H1 (cell line): ENCODE results near the gene ERI3. TPM values are rescaled to one million over a fixed set of nuclear protein-coding genes. Genes with fewer than 3 reads are reported as not detected.

Source experiments
- CTCF ChIA-PET: fragments of 300-600 bp; sonication (Branson Sonifier 250); formaldehyde crosslinking; loops from one replicate; lab custom pipeline; 2021; ENCODE audit not compliant: partially characterized antibody; lab: Charles Lee
- POLR2A ChIA-PET: fragments of 300-600 bp; sonication (Branson Sonifier 250); formaldehyde crosslinking; loops from one replicate; lab custom pipeline; 2021; ENCODE audit warnings: inconsistent platforms; ENCODE audit not compliant: partially characterized antibody; lab: Charles Lee
- DNase-seq, 2 experiments: peaks; one replicate each; pipeline versions ENCODE4 v3.0.0 to v3.0.0-alpha.2; 2010 to 2022; ENCODE audit warnings: low spot score in 2 of 2, low read depth in 1 of 2, mixed read lengths in 1 of 2
- FAIRE-seq: peaks from 2 replicates; lab custom pipeline; 2011; peaks lifted over from hg19 to GRCh38; lab: Jason Lieb, UNC
- H2AFZ ChIP-seq: 2 replicates; pipeline ENCODE4 v1.8.1; 2012; ENCODE audit warnings: low read length, inconsistent platforms
- H2AK5ac ChIP-seq: 2 replicates; pipeline ENCODE4 v1.6.1; 2013; ENCODE audit warnings: low read depth, low read length
- H2BK120ac ChIP-seq: replicated peaks from 2 replicates; pipeline ENCODE3; 2013; ENCODE audit warnings: low read depth, low read length, inconsistent platforms
- H2BK12ac ChIP-seq: 2 replicates; pipeline ENCODE4 v1.6.1; 2013; ENCODE audit warnings: low read depth, low read length
- H2BK15ac ChIP-seq: 2 replicates; pipeline ENCODE4 v1.6.1; 2013; ENCODE audit warnings: low read length
- H2BK20ac ChIP-seq: 2 replicates; pipeline ENCODE4 v1.6.1; 2013; ENCODE audit warnings: low read length
- H2BK5ac ChIP-seq: 2 replicates; pipeline ENCODE4 v1.6.1; 2013; ENCODE audit warnings: low read depth, low read length
- H3K14ac ChIP-seq: 2 replicates; pipeline ENCODE4 v1.6.1; 2013; ENCODE audit warnings: inconsistent platforms; ENCODE audit not compliant: insufficient read length
- H3K18ac ChIP-seq: 2 replicates; pipeline ENCODE4 v1.6.1; 2013; ENCODE audit warnings: low read length; ENCODE audit errors: extremely low read depth
- H3K23ac ChIP-seq: 2 replicates; pipeline ENCODE4 v1.6.1; 2013; ENCODE audit warnings: inconsistent platforms; ENCODE audit not compliant: insufficient read length
- H3K23me2 ChIP-seq: 2 replicates; pipeline ENCODE4 v1.6.1; 2013; ENCODE audit warnings: low read depth, low read length
- H3K27ac ChIP-seq: 2 replicates; pipeline ENCODE4 v1.6.1; 2011; ENCODE audit warnings: low read depth, low read length, inconsistent platforms
- H3K27me3 ChIP-seq, 4 experiments: replicated peaks in 1 of 4; 1 replicate in 1 of 4; 2 replicates in 3 of 4; pipeline versions ENCODE4 v1.6.1 to v1.8.1; 2011 to 2013; ENCODE audit warnings: low read length in 3 of 4, mild to moderate bottlenecking in 3 of 4, inconsistent platforms in 2 of 4, mixed read lengths in 2 of 4, moderate library complexity in 1 of 4; ENCODE audit not compliant: control insufficient read depth in 3 of 4, insufficient read depth in 3 of 4; ENCODE audit errors: extremely low read depth in 1 of 4
- H3K36me3 ChIP-seq, 4 experiments: 2 replicates each; pipeline versions ENCODE4 v1.6.1 to v1.8.1; 2011 to 2013; ENCODE audit warnings: mild to moderate bottlenecking in 4 of 4, low read length in 3 of 4, moderate library complexity in 2 of 4, control low read depth in 1 of 4, inconsistent platforms in 1 of 4; ENCODE audit not compliant: insufficient read depth in 4 of 4, control insufficient read depth in 2 of 4
- H3K4ac ChIP-seq: replicated peaks from 2 replicates; pipeline ENCODE3; 2013; ENCODE audit warnings: low read length, low read depth, mixed read lengths, inconsistent platforms; ENCODE audit not compliant: insufficient read length
- H3K4me1 ChIP-seq, 4 experiments: replicated peaks in 1 of 4; 1 replicate in 1 of 4; 2 replicates in 3 of 4; pipeline versions ENCODE4 v1.6.1 to v1.8.1; 2011 to 2013; ENCODE audit warnings: low read length in 3 of 4, inconsistent platforms in 2 of 4, mixed read lengths in 1 of 4; ENCODE audit not compliant: insufficient read depth in 4 of 4, control insufficient read depth in 3 of 4
- H3K4me2 ChIP-seq, 2 experiments: 2 replicates each; pipeline versions ENCODE4 v1.6.1 to v1.8.1; 2011 to 2013; ENCODE audit warnings: low read depth in 2 of 2, low read length in 2 of 2, control low read depth in 1 of 2, inconsistent platforms in 1 of 2, mild to moderate bottlenecking in 1 of 2; ENCODE audit not compliant: insufficient read depth in 1 of 2
- H3K4me3 ChIP-seq, 4 experiments: fragments of 200-600, 300-600 bp in 1 of 4; sonication (generic), shearing (Covaris generic), sonication (Bioruptor Twin) in 1 of 4; 2 replicates each; pipeline versions ENCODE4 v1.5.1 to v1.8.1; 2011 to 2016; ENCODE audit warnings: low read length in 4 of 4, low read depth in 3 of 4, control low read depth in 2 of 4, inconsistent platforms in 2 of 4, mild to moderate bottlenecking in 2 of 4, mixed read lengths in 1 of 4, moderate library complexity in 1 of 4; ENCODE audit not compliant: insufficient read depth in 2 of 4; ENCODE audit errors: extremely low read depth in 1 of 4
- H3K56ac ChIP-seq: replicated peaks from 2 replicates; pipeline ENCODE3; 2013; ENCODE audit warnings: low read depth, mild to moderate bottlenecking, mixed read lengths, low read length, inconsistent platforms; ENCODE audit not compliant: insufficient read length
- H3K79me1 ChIP-seq: 2 replicates; pipeline ENCODE4 v1.6.1; 2013; ENCODE audit warnings: low read depth, low read length, control low read depth
- H3K79me2 ChIP-seq, 2 experiments: 2 replicates each; pipeline versions ENCODE4 v1.6.1 to v1.8.1; 2012 to 2013; ENCODE audit warnings: low read length in 2 of 2, mild to moderate bottlenecking in 2 of 2, inconsistent platforms in 1 of 2; ENCODE audit not compliant: insufficient read depth in 2 of 2, control insufficient read depth in 1 of 2
- H3K9ac ChIP-seq, 4 experiments: replicated peaks in 1 of 4; 1 replicate in 1 of 4; 2 replicates in 3 of 4; pipeline versions ENCODE4 v1.6.1 to v1.8.1; 2011 to 2013; ENCODE audit warnings: low read depth in 3 of 4, low read length in 3 of 4, control low read depth in 2 of 4, mild to moderate bottlenecking in 2 of 4, moderate library complexity in 2 of 4, inconsistent platforms in 1 of 4; ENCODE audit errors: extremely low read depth in 1 of 4
- H3K9me3 ChIP-seq, 2 experiments: 2 replicates each; pipeline versions ENCODE4 v1.6.1 to v1.8.1; 2012 to 2013; ENCODE audit warnings: mild to moderate bottlenecking in 2 of 2, moderate library complexity in 2 of 2, control low read depth in 1 of 2, inconsistent platforms in 1 of 2, low read depth in 1 of 2, low read length in 1 of 2, mixed read lengths in 1 of 2; ENCODE audit not compliant: insufficient read depth in 2 of 2
- H4K20me1 ChIP-seq, 2 experiments: replicated peaks in 1 of 2; 2 replicates each; pipeline versions ENCODE3 to v1.8.1; 2011 to 2013; ENCODE audit warnings: inconsistent platforms in 2 of 2, low read length in 2 of 2, mild to moderate bottlenecking in 1 of 2; ENCODE audit not compliant: insufficient read depth in 2 of 2, control insufficient read depth in 1 of 2
- H4K5ac ChIP-seq: 2 replicates; pipeline ENCODE4 v1.6.1; 2013; ENCODE audit warnings: low read length, low read depth, mixed read lengths, inconsistent platforms; ENCODE audit not compliant: insufficient read length
- H4K8ac ChIP-seq: 2 replicates; pipeline ENCODE4 v1.8.0; 2013; ENCODE audit warnings: mild to moderate bottlenecking, moderate library complexity, low read length, inconsistent platforms; ENCODE audit not compliant: insufficient read depth; ENCODE audit errors: extremely low read depth
- H4K91ac ChIP-seq: replicated peaks from 2 replicates; pipeline ENCODE3; 2013; ENCODE audit warnings: low read length, mixed read lengths, inconsistent platforms; ENCODE audit not compliant: insufficient read length
- CBX5 ChIP-seq: fragments of 300-800, 300-1000 bp; sonication (generic); IDR thresholded peaks from 2 replicates; pipeline ENCODE4 v1.7.1; 2016; ENCODE audit warnings: antibody characterized with exemption, low read length, low read depth
- CBX8 ChIP-seq: fragments of 300-800, 300-1000 bp; sonication (generic); IDR thresholded peaks from 2 replicates; pipeline ENCODE4 v1.7.1; 2016; ENCODE audit warnings: low read depth, low read length, borderline replicate concordance
- CHD1 ChIP-seq: IDR thresholded peaks from 2 replicates; pipeline ENCODE4 v1.6.1; 2012; ENCODE audit warnings: low read depth, low read length, improper control_type of control experiment
- EZH2 ChIP-seq: fragments of 200-600 bp; sonication (generic); IDR thresholded peaks from 2 replicates; pipeline ENCODE4 v1.7.1; 2012; ENCODE audit warnings: low read depth, mild to moderate bottlenecking, moderate library complexity, low read length, inconsistent platforms; ENCODE audit not compliant: severe bottlenecking
- HDAC6 ChIP-seq: IDR thresholded peaks from one replicate; pipeline ENCODE4 v1.7.1; 2012; ENCODE audit warnings: low read depth, mild to moderate bottlenecking, inconsistent platforms, low read length, moderate library complexity
- NANOG ChIP-seq: IDR thresholded peaks from 2 replicates; pipeline ENCODE4 v1.6.1; 2011; ENCODE audit warnings: low read length, low read depth, mild to moderate bottlenecking, inconsistent platforms; ENCODE audit not compliant: insufficient read depth, poor library complexity, severe bottlenecking
- PHF8 ChIP-seq: fragments of 200-600 bp; sonication (generic); conservative IDR thresholded peaks from 2 replicates; pipeline ENCODE4 v1.7.1; 2012; ENCODE audit warnings: low read depth, mild to moderate bottlenecking, inconsistent platforms, low read length, moderate library complexity
- POLR2A ChIP-seq, 2 experiments: IDR thresholded peaks; 1 replicate in 1 of 2; 2 replicates in 1 of 2; pipeline ENCODE4 v1.6.1; 2011; ENCODE audit warnings: low read depth in 2 of 2, low read length in 2 of 2, mild to moderate bottlenecking in 2 of 2; ENCODE audit errors: control extremely low read depth in 1 of 2
- RFX5 ChIP-seq: IDR thresholded peaks from 2 replicates; pipeline ENCODE4 v1.6.1; 2011; ENCODE audit warnings: low read depth, low read length, improper control_type of control experiment, borderline replicate concordance
- SAP30 ChIP-seq: fragments of 300-600 bp; sonication (generic); IDR thresholded peaks from 2 replicates; pipeline ENCODE4 v1.7.1; 2012; ENCODE audit warnings: low read length, moderate library complexity, mild to moderate bottlenecking, inconsistent platforms; ENCODE audit not compliant: insufficient read depth, insufficient replicate concordance
- WGBS, 2 experiments: shearing (Covaris generic) in 1 of 2; methylation state at CpG; one replicate each; pipeline versions ENCODE4 v1.1.6 to v1.1.7; 2013 to 2015; ENCODE audit warnings: low lambda C conversion rate in 2 of 2, mixed read lengths in 2 of 2, inconsistent platforms in 1 of 2, low coverage in 1 of 2, missing lambda C conversion rate in 1 of 2; ENCODE audit not compliant: insufficient replicate concordance in 2 of 2, insufficient coverage in 1 of 2, insufficient read length in 1 of 2; ENCODE audit errors: extremely low coverage in 1 of 2, missing lambda C conversion rate in 1 of 2; 5-methylcytosine and 5-hydroxymethylcytosine counted together
- polyA plus RNA-seq, 7 experiments: library from polyadenylated mRNA; depleted of rRNA in 3 of 7; stranded (reverse) in 5 of 7; unstranded in 2 of 7; fragments of >200 nt in 5 of 7; fragments of 200-250 nt in 2 of 7; gene quantifications; 1 replicate in 5 of 7; 2 replicates in 1 of 7; 4 replicates in 1 of 7; pipeline versions ENCODE4 v1.2.1 to v1.2.3, GENCODE V29; 2011 to 2013; ENCODE audit warnings: missing spikeins in 2 of 7, mixed read lengths in 2 of 7
- total RNA-seq: library from RNA; stranded (reverse); fragmentation: NEBNext Ultra II Directional; extraction: Animal tissue kit (Norgen Biotek cat#: 25700); gene quantifications from 2 replicates; pipeline ENCODE4 v1.2.1, GENCODE V29; 2021

ERI3 gene
- total and polyA plus RNA-seq, 2 of the 8 experiments (the other 6 are each of a cell fraction or from before 2014, with no cell fraction given) = 81.1 to 199 TPM

DNA sequence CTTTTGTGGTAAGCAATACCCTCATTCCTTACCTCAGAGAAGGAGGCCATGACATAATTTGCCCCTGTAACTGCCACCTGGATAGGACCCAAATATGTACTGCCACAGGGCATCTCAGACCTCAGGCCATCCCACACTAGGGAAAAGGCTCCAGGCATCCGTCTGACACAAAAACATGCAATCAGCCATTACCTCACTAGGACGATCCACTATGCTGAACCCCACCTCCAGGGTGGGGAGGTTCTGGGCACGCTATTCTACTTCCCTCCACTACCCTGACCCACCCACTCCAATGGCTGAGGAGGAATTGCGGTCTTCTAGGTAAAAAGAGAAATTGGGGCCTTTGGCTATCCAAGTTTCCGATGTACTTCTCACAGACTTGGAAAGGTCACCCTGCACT is 53.6 kb downstream of the ERI3 start:
- Histone ChIP-seq H2BK5ac (no peak overlapping the region), H3K23me2 (no peaks in the 10 kb centered on the region), H3K4me3 (no peak overlapping the region), H3K4ac (no peak overlapping the region), H4K5ac (no peak overlapping the region), H3K4me1 (peaks cover 0 to 5% (median 0%) of the 10 kb centered on the region in 4 experiments; a peak in 3 of 7 replicates), H3K18ac (no peak overlapping the region), H3K79me2 (no peaks in the 10 kb centered on the region), H3K36me3 (peaks cover 5 to 33% (median 13%) of the 10 kb centered on the region in 4 experiments; a peak in 7 of 8 replicates), H4K91ac (no peak overlapping the region), H2BK120ac (no peak overlapping the region), H3K14ac (no peak overlapping the region), H3K9ac (no peak overlapping the region), H3K9me3 (no peaks in the 10 kb centered on the region), H2BK12ac (no peak overlapping the region), H3K27ac (no peak overlapping the region), H3K27me3 (no peaks in the 10 kb centered on the region), H4K20me1 (peaks cover 3 to 7% of the 10 kb centered on the region in 2 experiments), H3K79me1 (no peaks in the 10 kb centered on the region; the same call in none of the 2 replicates), H2AK5ac (no peak overlapping the region), H2AFZ (no peak overlapping the region)
- ChIA-PET POLR2A (interaction anchor here (1.0 to 1.7 kb wide), 3 partner anchors 10 to 351 kb away, joined by 3 to 4 read pairs (median 3); no protein-coding TSS in a partner anchor), CTCF (interaction anchor here (0.9 to 2.5 kb wide), 6 partner anchors 12 to 306 kb away, joined by 3 to 11 read pairs (median 4); no protein-coding TSS in a partner anchor)
- 93% methylated on average over 5 of the region's 5 CpGs; no CpG with 5 or more reads in 1 of the 2 experiments for WGBS, 2 experiments
- FAIRE-seq = no peak
- TF ChIP-seq RFX5 (no peak), CBX5 (no peak), EZH2 (no peak), SAP30 (no peak), CHD1 (no peak), NANOG (no peak), PHF8 (no peak), HDAC6 (no peak), POLR2A (IDR thresholded peaks at IDR 0.05; ENCODE audit: control extremely low read depth in 1 of 2, low read depth in 2 of 2, low read length in 2 of 2) (no peak), CBX8 (no peak)
- TF ChIP-seq, all 59 proteins: peak for 0
- Histone ChIP-seq H2BK15ac (no peak overlapping the region), H3K23ac (no peak overlapping the region), H2BK20ac (no peak overlapping the region), H3K4me2 (no peak overlapping the region), H4K8ac (no peak overlapping the region), H3K56ac (no peak overlapping the region)
- no peak for DNase-seq
